ENCODE data around the gene ROR2. TPM values are rescaled to one million over a fixed set of nuclear protein-coding genes. Genes with fewer than 3 reads are reported as not detected.

The ROR2 gene
- total RNA-seq, 1 experiment from 2014 or later = 0.11 TPM

DNA sequence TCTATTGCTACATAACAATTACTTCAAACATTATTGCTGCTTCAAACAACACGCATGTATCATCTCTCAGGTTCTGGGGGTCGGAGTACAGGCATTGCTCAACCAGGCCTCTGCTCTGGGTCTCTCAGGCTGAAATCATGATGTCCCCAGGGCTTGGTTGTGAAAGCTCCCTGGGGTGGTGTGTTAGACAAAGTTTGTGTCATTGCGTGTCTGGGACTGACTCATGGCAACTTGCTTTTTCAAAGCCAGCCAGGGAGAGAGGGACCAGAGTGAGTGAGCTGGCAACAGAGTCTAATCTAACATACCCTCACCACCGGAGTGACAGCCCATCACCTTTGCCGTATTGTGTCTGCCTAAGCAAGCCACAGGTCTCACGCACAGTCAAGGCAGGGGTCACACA is 267.2 kb downstream of the ROR2 start:
- in situ Hi-C loops (cut with HindIII; ENCODE audit: low pct_unique_long_range_greater_than_20kb, low sequenced_read_pairs) = no loop called here
- no peak for DNase-seq (ENCODE audit: low read depth, low spot score)

GRCh38 chr9:91681461-91682305 is 268.3 kb downstream of the ROR2 start:
- peak; percentile 72 for DNase-seq (ENCODE audit: low read depth, low spot score)
- in situ Hi-C loops (cut with HindIII; ENCODE audit: low pct_unique_long_range_greater_than_20kb, low sequenced_read_pairs) = no loop called here

DNA sequence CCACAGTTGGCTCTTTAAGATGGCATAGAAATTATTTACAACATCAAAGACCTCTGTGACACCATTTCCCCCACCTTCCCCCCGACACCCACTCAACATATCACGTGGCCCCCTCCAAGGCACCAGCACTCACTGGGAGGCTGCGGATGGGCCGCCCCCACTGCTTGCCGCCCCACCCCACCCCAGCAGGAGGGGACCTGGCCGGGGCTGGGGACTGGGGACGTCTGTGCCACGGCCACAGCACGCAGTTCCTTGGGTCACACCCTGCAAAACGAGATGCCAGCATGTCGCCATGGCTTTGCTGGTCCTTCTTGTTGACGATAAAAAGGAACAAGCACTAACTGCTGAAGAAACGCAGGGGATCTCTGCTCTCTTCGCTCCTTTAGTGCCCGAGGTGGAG is 269.0 kb downstream of the ROR2 start:
- in situ Hi-C loops (cut with HindIII; ENCODE audit: low pct_unique_long_range_greater_than_20kb, low sequenced_read_pairs) = no loop called here
- no peak for DNase-seq (ENCODE audit: low read depth, low spot score)

- in situ Hi-C loops (cut with HindIII; ENCODE audit: low pct_unique_long_range_greater_than_20kb, low sequenced_read_pairs) = no loop called here
- no peak for DNase-seq (ENCODE audit: low read depth, low spot score)
Measured at GRCh38 chr9:91680106-91680505, 269.9 kb downstream of the ROR2 start.

DNA sequence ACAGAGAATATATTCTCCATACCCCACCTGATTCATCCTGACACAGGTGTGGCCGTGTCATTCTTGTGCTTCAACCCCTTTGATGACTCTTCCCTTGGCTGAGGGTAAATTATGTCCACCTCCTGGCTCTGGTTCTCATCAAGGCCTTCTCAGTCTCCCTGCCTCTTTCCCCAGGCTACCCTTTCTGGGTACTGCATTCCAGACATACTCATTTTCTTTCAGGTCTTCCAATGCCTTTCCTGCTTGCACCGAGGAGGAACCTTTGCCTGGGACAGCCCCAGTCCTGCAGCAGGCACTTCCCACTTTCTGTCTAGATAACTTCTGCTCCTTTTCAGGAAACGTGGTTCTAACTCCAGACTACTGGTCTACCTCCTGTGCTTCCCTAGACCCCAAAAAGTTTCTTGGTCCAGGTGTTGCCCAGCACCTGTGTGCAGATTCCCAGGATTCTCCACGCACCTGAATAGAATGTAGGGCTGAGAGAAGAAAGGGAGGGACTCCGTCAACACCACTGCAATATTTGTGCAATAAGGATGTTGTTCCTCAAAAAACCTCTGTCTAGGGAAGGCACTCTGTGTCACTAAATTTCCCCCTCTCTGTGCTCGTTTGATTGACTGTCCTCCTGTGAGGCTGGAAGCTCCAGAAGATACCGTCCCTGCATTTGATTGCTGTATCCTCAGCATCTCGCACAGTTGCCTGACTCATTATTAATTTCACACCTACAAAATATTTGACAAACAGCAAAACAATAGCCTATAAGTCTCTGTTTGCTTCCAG is 271.0 kb downstream of the ROR2 start:
- in situ Hi-C loops (cut with HindIII; ENCODE audit: low pct_unique_long_range_greater_than_20kb, low sequenced_read_pairs) = no loop called here

DNA sequence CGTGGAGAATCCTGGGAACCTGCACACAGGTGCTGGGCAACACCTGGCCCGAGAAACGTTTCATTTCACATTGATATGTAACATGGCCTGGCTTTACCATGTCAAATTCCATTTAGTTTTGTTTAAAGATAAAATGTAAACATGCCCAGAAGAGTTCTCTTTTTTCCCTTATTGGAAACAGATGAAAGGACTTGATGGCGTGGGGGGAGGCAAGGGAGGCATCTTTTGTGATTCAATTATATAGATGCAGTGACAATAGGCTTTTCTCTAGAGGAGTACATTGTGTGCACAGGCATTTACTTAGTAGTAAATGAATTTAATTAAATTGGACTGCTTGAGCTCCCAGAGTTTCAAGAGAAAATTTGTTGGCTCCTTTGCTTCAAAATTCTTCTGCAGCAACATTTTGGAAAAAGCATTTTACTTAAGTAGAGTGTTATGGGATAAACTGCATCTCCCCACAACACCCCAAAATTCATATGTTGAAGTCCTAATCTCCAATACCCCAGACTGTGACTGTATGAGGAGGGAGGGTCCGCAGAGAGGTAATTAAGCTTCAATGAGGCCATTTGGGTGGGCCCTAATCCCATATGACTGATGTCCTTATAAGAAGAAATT is 272.1 kb downstream of the ROR2 start:
- in situ Hi-C loops (cut with HindIII; ENCODE audit: low pct_unique_long_range_greater_than_20kb, low sequenced_read_pairs) = no loop called here
- no peak for DNase-seq (ENCODE audit: low read depth, low spot score)

More for the DNA sequence above, 271.0 kb downstream of the ROR2 start:
- no peak for DNase-seq (ENCODE audit: low read depth, low spot score)

GRCh38 chr9:91677331-91677730 is 272.7 kb downstream of the ROR2 start:
- in situ Hi-C loops (cut with HindIII; ENCODE audit: low pct_unique_long_range_greater_than_20kb, low sequenced_read_pairs) = no loop called here

GRCh38 chr9:91676046-91676445 is 274.0 kb downstream of the ROR2 start:
- peak; percentile 52 for DNase-seq (ENCODE audit: low read depth, low spot score)
- in situ Hi-C loops (cut with HindIII; ENCODE audit: low pct_unique_long_range_greater_than_20kb, low sequenced_read_pairs) = no loop called here

More at GRCh38 chr9:91677331-91677730, 272.7 kb downstream of the ROR2 start:
- no peak for DNase-seq (ENCODE audit: low read depth, low spot score)

- in situ Hi-C loops (cut with HindIII; ENCODE audit: low pct_unique_long_range_greater_than_20kb, low sequenced_read_pairs) = no loop called here
- no peak for DNase-seq (ENCODE audit: low read depth, low spot score)
Measured at GRCh38 chr9:91664663-91665062, 285.4 kb downstream of the ROR2 start.

GRCh38 chr9:91663858-91664257 is 286.2 kb downstream of the ROR2 start:
- no peak for DNase-seq (ENCODE audit: low read depth, low spot score)
- in situ Hi-C loops (cut with HindIII; ENCODE audit: low pct_unique_long_range_greater_than_20kb, low sequenced_read_pairs) = no loop called here

GRCh38 chr9:91661451-91661850 is 288.6 kb downstream of the ROR2 start:
- in situ Hi-C loops (cut with HindIII; ENCODE audit: low pct_unique_long_range_greater_than_20kb, low sequenced_read_pairs) = no loop called here
- DNase-seq (ENCODE audit: low read depth, low spot score) = no peak

DNA sequence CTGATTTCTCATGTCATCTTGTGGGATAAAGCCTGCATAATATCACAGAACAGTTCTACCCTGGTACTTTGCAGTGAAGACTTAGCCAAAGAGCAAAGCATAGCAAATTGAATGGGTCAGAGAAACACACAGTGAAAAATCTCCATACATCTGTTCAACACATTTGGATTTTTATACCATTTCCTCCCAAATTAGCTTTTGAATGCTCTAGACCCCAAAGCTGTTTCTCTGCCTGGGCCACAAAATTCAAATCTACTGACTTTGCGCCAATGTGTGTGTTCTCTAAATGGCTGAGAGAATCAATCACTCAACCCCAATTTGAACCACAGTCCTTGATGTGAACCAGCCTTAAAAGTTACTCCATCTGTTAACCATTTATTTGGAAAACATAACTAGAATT is 289.5 kb downstream of the ROR2 start:
- in situ Hi-C loops (cut with HindIII; ENCODE audit: low pct_unique_long_range_greater_than_20kb, low sequenced_read_pairs) = no loop called here
- DNase-seq (ENCODE audit: low read depth, low spot score) = no peak

- in situ Hi-C loops (cut with HindIII; ENCODE audit: low pct_unique_long_range_greater_than_20kb, low sequenced_read_pairs) = no loop called here
- DNase-seq (ENCODE audit: low read depth, low spot score) = peak; percentile 60
Measured at GRCh38 chr9:91659529-91660495, 290.2 kb downstream of the ROR2 start.

DNA sequence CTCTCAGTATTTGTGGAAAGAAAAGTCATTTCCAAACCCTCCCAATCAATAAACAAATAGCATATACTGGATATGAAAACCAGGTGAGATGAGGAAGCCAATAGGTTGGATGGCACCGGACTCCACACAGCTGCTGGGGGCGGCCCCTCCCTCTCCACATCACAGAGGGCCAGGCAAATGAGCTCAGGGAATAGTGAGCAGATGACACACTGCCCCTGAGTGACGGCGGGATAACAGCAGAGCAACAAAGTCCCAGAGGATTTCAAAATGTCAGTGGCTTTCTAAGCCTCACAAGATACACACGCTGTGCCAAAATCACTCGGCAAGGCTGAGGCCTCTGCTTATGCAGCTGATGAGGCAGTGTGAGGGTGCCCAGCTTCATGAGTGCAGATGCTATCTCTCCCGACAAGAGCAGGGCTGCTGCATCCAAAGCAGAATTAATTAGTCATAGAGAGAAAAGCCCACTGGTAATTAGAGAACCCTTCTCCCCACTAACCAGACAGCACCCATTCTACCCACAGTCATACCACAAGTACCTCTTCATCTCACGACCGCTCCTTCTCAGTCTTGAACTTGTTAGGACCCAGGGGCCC is 291.4 kb downstream of the ROR2 start:
- in situ Hi-C loops (cut with HindIII; ENCODE audit: low pct_unique_long_range_greater_than_20kb, low sequenced_read_pairs) = no loop called here
- no peak for DNase-seq (ENCODE audit: low read depth, low spot score)

DNA sequence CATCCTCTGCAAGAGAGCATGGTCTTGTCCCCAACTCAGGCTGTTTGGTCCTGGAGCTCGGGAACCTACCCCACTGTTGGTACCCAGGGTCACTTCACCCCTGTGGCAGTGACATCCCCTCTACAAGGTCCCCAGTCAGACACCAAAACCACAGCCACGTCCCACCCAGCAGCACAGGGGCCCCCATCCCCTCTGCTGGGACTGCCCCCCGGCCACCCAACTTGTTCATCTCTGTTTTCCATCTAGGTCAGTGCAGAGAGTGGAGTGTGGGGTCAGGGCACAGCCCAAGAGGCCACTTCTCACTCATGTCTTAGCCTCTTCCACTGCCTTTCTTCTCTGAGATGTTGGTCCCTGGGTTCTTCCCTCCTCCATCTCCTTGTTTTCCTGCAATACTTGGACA is 292.5 kb downstream of the ROR2 start:
- no peak for DNase-seq (ENCODE audit: low read depth, low spot score)
- in situ Hi-C loops (cut with HindIII; ENCODE audit: low pct_unique_long_range_greater_than_20kb, low sequenced_read_pairs) = no loop called here

DNA sequence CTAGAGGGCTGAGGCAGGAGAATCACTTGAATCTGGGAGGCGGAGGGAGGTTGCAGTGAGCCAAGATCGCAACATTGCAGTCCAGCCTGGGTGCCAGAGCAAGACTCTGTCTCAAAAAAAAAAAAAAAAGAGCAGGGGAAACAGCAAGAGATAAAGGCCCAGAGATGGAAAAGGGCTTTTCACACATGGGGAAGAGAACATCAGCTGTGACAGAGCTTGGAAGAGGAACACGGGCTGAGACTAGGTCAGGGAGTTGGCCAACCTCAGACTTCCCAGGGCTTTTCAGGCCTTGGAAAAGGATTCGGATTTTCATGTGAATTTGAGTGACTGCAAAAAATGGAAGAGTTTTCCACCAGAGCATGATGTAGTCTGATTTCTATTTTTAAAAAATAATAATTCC is 294.4 kb downstream of the ROR2 start:
- in situ Hi-C loops (cut with HindIII; ENCODE audit: low pct_unique_long_range_greater_than_20kb, low sequenced_read_pairs) = no loop called here
- DNase-seq (ENCODE audit: low read depth, low spot score) = no peak

GRCh38 chr9:91655215-91655614 is 294.8 kb downstream of the ROR2 start:
- in situ Hi-C loops (cut with HindIII; ENCODE audit: low pct_unique_long_range_greater_than_20kb, low sequenced_read_pairs) = no loop called here
- DNase-seq (ENCODE audit: low read depth, low spot score) = no peak
